Kidney (tissue), 14 donors: ENCODE measurements around the gene SLC4A11. TPM values are rescaled to one million over a fixed set of nuclear protein-coding genes. Genes with fewer than 3 reads are reported as not detected.

Source experiments
- DNase-seq, 5 donors: peaks; one replicate each; pipeline ENCODE4 v3.0.0-alpha.2; 2013 to 2020
- FAIRE-seq: peaks from 2 replicates; lab custom pipeline; 2012; peaks lifted over from hg19 to GRCh38; lab: Jason Lieb, UNC
- H3K27ac ChIP-seq, 2 donors: one replicate each; pipeline ENCODE4 v1.7.0; 2013; ENCODE audit warnings: low read depth in 2 of 2, low read length in 2 of 2, inconsistent platforms in 1 of 2
- H3K27me3 ChIP-seq: one replicate; pipeline ENCODE4 v1.7.1; 2013; ENCODE audit warnings: low read length, inconsistent platforms; ENCODE audit not compliant: control insufficient read depth, insufficient read depth
- H3K36me3 ChIP-seq, 3 donors: one replicate each; pipeline versions ENCODE4 v1.7.0 to v1.7.1; 2013; ENCODE audit warnings: low read length in 3 of 3, control low read depth in 1 of 3, inconsistent platforms in 1 of 3; ENCODE audit not compliant: insufficient read depth in 3 of 3, control insufficient read depth in 2 of 3
- H3K4me1 ChIP-seq, 3 donors: one replicate each; pipeline versions ENCODE4 v1.7.0 to v1.7.1; 2013; ENCODE audit warnings: low read length in 3 of 3, inconsistent platforms in 1 of 3, low read depth in 1 of 3; ENCODE audit not compliant: control insufficient read depth in 2 of 3, insufficient read depth in 2 of 3
- H3K4me3 ChIP-seq, 3 donors: one replicate each; pipeline versions ENCODE4 v1.7.0 to v1.8.1; 2013; ENCODE audit warnings: low read length in 3 of 3, control low read depth in 1 of 3, inconsistent platforms in 1 of 3
- H3K9ac ChIP-seq, 3 donors: one replicate each; pipeline versions ENCODE4 v1.7.0 to v1.7.1; 2013; ENCODE audit warnings: low read length in 3 of 3, control low read depth in 1 of 3, inconsistent platforms in 1 of 3
- H3K9me3 ChIP-seq, 3 donors: one replicate each; pipeline versions ENCODE4 v1.7.0 to v1.7.1; 2013; ENCODE audit warnings: low read length in 3 of 3, control low read depth in 1 of 3, inconsistent platforms in 1 of 3; ENCODE audit not compliant: control insufficient read depth in 2 of 3, insufficient read depth in 1 of 3
- CTCF ChIP-seq: IDR thresholded peaks from 3 replicates; pipeline ENCODE4 v1.5.1; 2012; ENCODE audit warnings: mild to moderate bottlenecking, moderate library complexity, borderline replicate concordance; ENCODE audit not compliant: insufficient read depth; ENCODE audit errors: extremely low read depth
- intact Hi-C: fragments of 100-400 bp; cut with DNase I; formaldehyde crosslinking; loops from one replicate; pipeline ENCODE4 v1.11.1; 2022
- polyA plus RNA-seq: library from polyadenylated mRNA; stranded (reverse); fragments of 350-450 nt; fragmentation: Illumina TruSeq; extraction: RNeasy Lipid Tissue Mini Kit (QIAGEN cat#74804); gene quantifications from one replicate; pipeline ENCODE4 v1.2.3, GENCODE V29; 2014; ENCODE audit warnings: low read depth, low replicate concordance; ENCODE audit not compliant: insufficient read depth
- total RNA-seq: library from RNA; stranded (reverse); fragmentation: NEBNext Ultra II Directional; extraction: Animal tissue kit (Norgen Biotek cat#: 25700); gene quantifications from one replicate; pipeline ENCODE4 v1.2.1, GENCODE V29; 2021
- donor health status: control.
- donor health status: control.
- donor health status: control.
- donor health status: control.
- donor health status: control.
- donor health status: DM: yes; HTN: yes; CAD: no.
- donor health status: Normal renal cell carcinoma (clear cell type).

Gene SLC4A11
- total and polyA plus RNA-seq, 2 donors from 2014 or later = 7.6 to 14.8 TPM

- Histone ChIP-seq H3K9ac (no peak overlapping the region), H3K27me3 (no peaks in the 10 kb centered on the region), H3K4me3 (no peak overlapping the region), H3K4me1 (no peaks in the 10 kb centered on the region), H3K36me3 (peaks cover 0 to 56% (median 41%) of the 10 kb centered on the region in 3 donors), H3K9me3 (no peaks in the 10 kb centered on the region), H3K27ac (no peak overlapping the region)
- TF ChIP-seq CTCF = no peak
- intact Hi-C loops = no loop called here
- peak in 1 of 5 donors; percentile 13 for DNase-seq
- no peak for FAIRE-seq
Observed at GRCh38 chr20:3255728-3256127, 16.7 kb upstream of the SLC4A11 start.

- Histone ChIP-seq H3K4me3 (no peak overlapping the region), H3K4me1 (no peaks in the 10 kb centered on the region), H3K36me3 (peaks cover 0 to 43% (median 26%) of the 10 kb centered on the region in 3 donors), H3K27me3 (peaks cover 2% of the 10 kb centered on the region), H3K27ac (no peak overlapping the region), H3K9ac (no peak overlapping the region), H3K9me3 (no peaks in the 10 kb centered on the region)
- intact Hi-C loops = no loop called here
- TF ChIP-seq CTCF = no peak
- DNase-seq (peak in 1 of 5 donors; percentile 70), FAIRE-seq (no peak)
Observed at GRCh38 chr20:3251806-3252205, 12.8 kb upstream of the SLC4A11 start.

GRCh38 chr20:3250091-3250504, 11.1 kb upstream of the SLC4A11 start:
- no peak for FAIRE-seq
- peaks cover 0 to 27% (median 10%) of the 10 kb centered on the region in 3 donors for H3K36me3 ChIP-seq

More at GRCh38 chr20:3250091-3250504, 11.1 kb upstream of the SLC4A11 start:
- no peaks in the 10 kb centered on the region for H3K4me1 ChIP-seq
- peaks cover 2% of the 10 kb centered on the region for H3K27me3 ChIP-seq
- no peak overlapping the region for H3K9ac ChIP-seq
- no peak overlapping the region for H3K27ac ChIP-seq
- no peaks in the 10 kb centered on the region for H3K9me3 ChIP-seq
- H3K4me3 ChIP-seq = no peak overlapping the region
- peak in 1 of 5 donors; percentile 26 for DNase-seq
- TF ChIP-seq CTCF = no peak
- intact Hi-C loops = no loop called here
